ENCODE measurements around the gene CLDN5. TPM values are rescaled to one million over a fixed set of nuclear protein-coding genes. Genes with fewer than 3 reads are reported as not detected.

CLDN5 gene
- total and polyA plus RNA-seq, 2 donors (not counting 1 experiment from before 2014, with no cell fraction given) = not detected

- Histone ChIP-seq H3K27me3 (replicated peaks in 1 of 4; ENCODE audit: control extremely low read depth in 1 of 4, control insufficient read depth in 3 of 4, insufficient read depth in 4 of 4, low read length in 3 of 4) (peaks cover 0 to 37% (median 5%) of the 10 kb centered on the region in 4 experiments), H3K9ac (ENCODE audit: low read length) (peak overlapping the region; percentile 7), H3K4me1 (ENCODE audit: control insufficient read depth in 2 of 2, insufficient read depth in 2 of 2, low read length in 2 of 2) (peaks cover 8 to 22% of the 10 kb centered on the region in 2 donors), H4K20me1 (ENCODE audit: control insufficient read depth, insufficient read depth, low read length, poor library complexity, severe bottlenecking) (no peaks in the 10 kb centered on the region), H3K9me3 (ENCODE audit: control extremely low read depth in 1 of 3, control insufficient read depth in 2 of 3, insufficient read depth in 1 of 3, low read length in 2 of 3) (peaks cover 0 to 2% (median 0%) of the 10 kb centered on the region in 3 donors), H3K4me2 (replicated peaks; ENCODE audit: low read depth, low read length, poor library complexity, severe bottlenecking) (peak overlapping the region; percentile 54), H3K36me3 (replicated peaks in 1 of 2; ENCODE audit: control extremely low read depth in 1 of 2, control insufficient read depth in 1 of 2, extremely low read depth in 1 of 2, insufficient read depth in 2 of 2, low read length in 1 of 2) (no peaks in the 10 kb centered on the region), H3K79me2 (ENCODE audit: control insufficient read depth, insufficient read depth, low read length) (no peaks in the 10 kb centered on the region), H2AFZ (ENCODE audit: insufficient read depth, low read depth, low read length, poor library complexity, severe bottlenecking) (no peak overlapping the region), H3K4me3 (ENCODE audit: control extremely low read depth in 1 of 5, extremely low read depth in 1 of 5, insufficient read depth in 1 of 5, low read depth in 2 of 5, low read length in 4 of 5) (peak overlapping the region in 1 of 5 experiments; percentile 5), H3K27ac (ENCODE audit: low read length in 2 of 2) (no peak overlapping the region)
- WGBS (ENCODE audit: insufficient coverage) = 3% methylated on average over 99 of the region's 99 CpGs
- Mint-ChIP-seq H3K27me3 (peaks cover 26% of the 10 kb centered on the region), H3K4me3 (peak overlapping the region; percentile 64), H3K4me1 (peaks cover 12% of the 10 kb centered on the region), H3K9me3 (ENCODE audit: insufficient read depth) (no peaks in the 10 kb centered on the region), H3K27ac (no peak overlapping the region)
- DNase-seq (peak; percentile 16), ATAC-seq (ENCODE audit: low read depth) (no peak)
- intact Hi-C loops (cut with micrococcal nuclease) = no loop called here
- no peak for TF ChIP-seq CTCF (IDR thresholded peaks at IDR 0.05)
- POLR2A ChIA-PET = no interaction called here
- CTCF ChIA-PET = no interaction called here
Measured at GRCh38 chr22:19523240-19524169, 705 bp downstream of the CLDN5 start.

- Mint-ChIP-seq H3K4me3 (peak overlapping the region; percentile 23), H3K27ac (no peak overlapping the region), H3K27me3 (peaks cover 26% of the 10 kb centered on the region), H3K4me1 (peaks cover 12% of the 10 kb centered on the region), H3K9me3 (ENCODE audit: insufficient read depth) (no peaks in the 10 kb centered on the region)
- no peak for DNase-seq
- Histone ChIP-seq H3K36me3 (replicated peaks in 1 of 2; ENCODE audit: control extremely low read depth in 1 of 2, control insufficient read depth in 1 of 2, extremely low read depth in 1 of 2, insufficient read depth in 2 of 2, low read length in 1 of 2) (no peaks in the 10 kb centered on the region), H3K4me1 (ENCODE audit: control insufficient read depth in 2 of 2, insufficient read depth in 2 of 2, low read length in 2 of 2) (peaks cover 8 to 22% of the 10 kb centered on the region in 2 donors), H2AFZ (ENCODE audit: insufficient read depth, low read depth, low read length, poor library complexity, severe bottlenecking) (no peak overlapping the region), H3K4me3 (ENCODE audit: control extremely low read depth in 1 of 5, extremely low read depth in 1 of 5, insufficient read depth in 1 of 5, low read depth in 2 of 5, low read length in 4 of 5) (no peak overlapping the region), H3K79me2 (ENCODE audit: control insufficient read depth, insufficient read depth, low read length) (no peaks in the 10 kb centered on the region), H3K9me3 (ENCODE audit: control extremely low read depth in 1 of 3, control insufficient read depth in 2 of 3, insufficient read depth in 1 of 3, low read length in 2 of 3) (peaks cover 0 to 2% (median 0%) of the 10 kb centered on the region in 3 donors), H3K9ac (ENCODE audit: low read length) (no peak overlapping the region), H3K4me2 (replicated peaks; ENCODE audit: low read depth, low read length, poor library complexity, severe bottlenecking) (no peak overlapping the region), H4K20me1 (ENCODE audit: control insufficient read depth, insufficient read depth, low read length, poor library complexity, severe bottlenecking) (no peaks in the 10 kb centered on the region), H3K27me3 (replicated peaks in 1 of 4; ENCODE audit: control extremely low read depth in 1 of 4, control insufficient read depth in 3 of 4, insufficient read depth in 4 of 4, low read length in 3 of 4) (peaks cover 0 to 37% (median 5%) of the 10 kb centered on the region in 4 experiments), H3K27ac (ENCODE audit: low read length in 2 of 2) (no peak overlapping the region)
- TF ChIP-seq EZH2 (IDR thresholded peaks at IDR 0.05; ENCODE audit: borderline replicate concordance, insufficient read depth, low read depth, low read length, poor library complexity, severe bottlenecking) (no peak), CTCF (IDR thresholded peaks at IDR 0.05) (no peak)
- POLR2A ChIA-PET = no interaction called here
- intact Hi-C loops (cut with micrococcal nuclease) = no loop called here
- 47% methylated on average over 7 of the region's 9 CpGs for WGBS (ENCODE audit: insufficient coverage)
- ATAC-seq (ENCODE audit: low read depth) = no peak
- CTCF ChIA-PET = no interaction called here
Measured at GRCh38 chr22:19522881-19523239, 1.4 kb downstream of the CLDN5 start.
